GM23338 (cell line): ENCODE measurements around the gene THSD7A. TPM values are rescaled to one million over a fixed set of nuclear protein-coding genes. Genes with fewer than 3 reads are reported as not detected.

Experiments used
- ATAC-seq: fragments of 200-7000 bp; cut with Tn5 transposase; 3 replicates; pipeline ENCODE4 v1.9.1; 2020
- DNase-seq: peaks from one replicate; pipeline ENCODE4 v3.0.0-alpha.2; 2015; ENCODE audit warnings: low spot score
- H2AFZ ChIP-seq: fragments of 200-600 bp; sonication (generic); 2 replicates; pipeline ENCODE4 v1.8.0; 2016; ENCODE audit warnings: antibody characterized with exemption, mild to moderate bottlenecking, moderate library complexity
- H3F3A ChIP-seq: fragments of 200-600 bp; sonication (generic); replicated peaks from 2 replicates; pipeline ENCODE4 v1.8.0; 2017; ENCODE audit warnings: antibody characterized with exemption, mixed run types, low read depth
- H3K27ac ChIP-seq: fragments of 200-600 bp; sonication (generic); 2 replicates; pipeline ENCODE4 v1.6.1; 2016; ENCODE audit warnings: low read depth
- H3K27me3 ChIP-seq: fragments of 200-600 bp; sonication (generic); 2 replicates; pipeline ENCODE4 v1.8.0; 2016; ENCODE audit warnings: mild to moderate bottlenecking, mixed run types, moderate library complexity; ENCODE audit not compliant: insufficient read depth
- H3K36me3 ChIP-seq: fragments of 200-600 bp; sonication (generic); 2 replicates; pipeline ENCODE4 v1.8.0; 2016; ENCODE audit warnings: mild to moderate bottlenecking; ENCODE audit not compliant: insufficient read depth
- H3K4me1 ChIP-seq: fragments of 200-600 bp; sonication (generic); 2 replicates; pipeline ENCODE4 v1.8.0; 2016; ENCODE audit warnings: mild to moderate bottlenecking, moderate library complexity; ENCODE audit not compliant: insufficient read depth
- H3K4me2 ChIP-seq: fragments of 200-600 bp; sonication (generic); 2 replicates; pipeline ENCODE4 v1.7.1; 2017; ENCODE audit warnings: mixed run types
- H3K4me3 ChIP-seq: fragments of 200-600 bp; sonication (generic); 2 replicates; pipeline ENCODE4 v1.6.1; 2016; ENCODE audit warnings: mixed run types
- H3K79me2 ChIP-seq: fragments of 200-600 bp; sonication (generic); replicated peaks from 2 replicates; pipeline ENCODE4 v1.8.0; 2017; ENCODE audit warnings: mild to moderate bottlenecking; ENCODE audit not compliant: insufficient read depth
- H3K9me2 ChIP-seq: fragments of 200-600 bp; sonication (generic); 2 replicates; pipeline ENCODE4 v1.8.0; 2017; ENCODE audit not compliant: insufficient read depth
- H4K20me1 ChIP-seq: fragments of 200-600 bp; sonication (generic); replicated peaks from 2 replicates; pipeline ENCODE4 v1.8.0; 2017; ENCODE audit warnings: mild to moderate bottlenecking; ENCODE audit not compliant: insufficient read depth
- H3K27ac Mint-ChIP-seq: 2 replicates; pipeline ENCODE4 v1.8.0; 2020; ENCODE audit warnings: inconsistent platforms, mild to moderate bottlenecking, moderate library complexity, mixed read lengths
- H3K27me3 Mint-ChIP-seq: 3 replicates; pipeline ENCODE4 v1.8.0; 2022; ENCODE audit warnings: low read depth, mild to moderate bottlenecking, moderate library complexity, mixed read lengths, inconsistent platforms; ENCODE audit not compliant: insufficient read depth, poor library complexity
- H3K36me3 Mint-ChIP-seq: 3 replicates; pipeline ENCODE4 v1.8.0; 2021; ENCODE audit warnings: low read depth, mild to moderate bottlenecking, inconsistent platforms, moderate library complexity, mixed read lengths
- H3K4me1 Mint-ChIP-seq: 3 replicates; pipeline ENCODE4 v1.8.0; 2020; ENCODE audit warnings: mild to moderate bottlenecking, inconsistent platforms, mixed read lengths
- H3K4me3 Mint-ChIP-seq: 3 replicates; pipeline ENCODE4 v1.8.0; 2021; ENCODE audit warnings: moderate library complexity, mild to moderate bottlenecking, inconsistent platforms, mixed read lengths
- H3K9me3 Mint-ChIP-seq: 3 replicates; pipeline ENCODE4 v1.8.0; 2020; ENCODE audit warnings: moderate library complexity, mild to moderate bottlenecking, inconsistent platforms, mixed read lengths
- CREB1 ChIP-seq: fragments of 250-450 bp; sonication (Bioruptor Pico); IDR thresholded peaks from 2 replicates; pipeline ENCODE4 v1.5.0; 2020; ENCODE audit warnings: low read depth, mild to moderate bottlenecking, moderate library complexity
- CTCF ChIP-seq, 2 experiments: fragments of 200-600 bp in 1 of 2; sonication (generic) in 1 of 2; conservative IDR thresholded peaks; 2 replicates each; pipeline versions ENCODE4 v1.5.1 to v1.6.1; 2016 to 2017; ENCODE audit warnings: antibody characterized with exemption in 2 of 2, low read depth in 2 of 2, mild to moderate bottlenecking in 2 of 2, moderate library complexity in 1 of 2
- ETS1 ChIP-seq: IDR thresholded peaks from 2 replicates; pipeline ENCODE4 v1.6.1; 2016; ENCODE audit warnings: antibody characterized with exemption
- EZH2 ChIP-seq: fragments of 200-600 bp; sonication (generic); IDR thresholded peaks from one replicate; pipeline ENCODE4 v1.8.0; 2017; ENCODE audit warnings: antibody characterized with exemption, mild to moderate bottlenecking, low read depth; ENCODE audit not compliant: unreplicated experiment
- EZH2phosphoT487 ChIP-seq: fragments of 200-600 bp; sonication (generic); IDR thresholded peaks from one replicate; pipeline ENCODE4 v1.8.1; 2018; ENCODE audit warnings: antibody characterized with exemption; ENCODE audit not compliant: unreplicated experiment
- JUNB ChIP-seq: IDR thresholded peaks from one replicate; pipeline ENCODE4 v1.6.1; 2016; ENCODE audit warnings: antibody characterized with exemption; ENCODE audit not compliant: unreplicated experiment
- NANOG ChIP-seq: IDR thresholded peaks from 2 replicates; pipeline ENCODE4 v1.6.1; 2016; ENCODE audit warnings: antibody characterized with exemption, borderline replicate concordance
- POLR2AphosphoS5 ChIP-seq: IDR thresholded peaks from 2 replicates; pipeline ENCODE4 v1.6.1; 2016; ENCODE audit warnings: antibody characterized with exemption, low read depth
- REST ChIP-seq: IDR thresholded peaks from one replicate; pipeline ENCODE4 v1.6.1; 2018; ENCODE audit warnings: antibody characterized with exemption; ENCODE audit not compliant: unreplicated experiment
- STAT1 ChIP-seq: IDR thresholded peaks from one replicate; pipeline ENCODE4 v1.6.1; 2016; ENCODE audit warnings: antibody characterized with exemption; ENCODE audit not compliant: unreplicated experiment
- ZNF114 ChIP-seq: fragments of 250-450 bp; sonication (Bioruptor Pico); IDR thresholded peaks from 2 replicates; pipeline ENCODE4 v1.5.0; 2020; ENCODE audit warnings: mild to moderate bottlenecking, moderate library complexity
- ZNF331 ChIP-seq: fragments of 250-450 bp; sonication (Bioruptor Pico); IDR thresholded peaks from 2 replicates; pipeline ENCODE4 v1.5.0; 2020; ENCODE audit warnings: low read depth, mild to moderate bottlenecking, moderate library complexity
- ZNF462 ChIP-seq: fragments of 250-450 bp; sonication (Bioruptor Pico); IDR thresholded peaks from 2 replicates; pipeline ENCODE4 v1.5.0; 2020; ENCODE audit warnings: mild to moderate bottlenecking, moderate library complexity
- polyA plus RNA-seq: library from polyadenylated mRNA; unstranded; fragments of >200 nt; fragmentation: Nextera tagmentation; extraction: Ambion mirVana; gene quantifications from 2 replicates; pipeline ENCODE4 v1.2.1, GENCODE V29; 2016
- total RNA-seq: library from RNA; depleted of rRNA; stranded (reverse); fragments of >200 nt; shearing (Covaris generic); gene quantifications from 2 replicates; pipeline ENCODE4 v1.2.3, GENCODE V29; 2014

THSD7A gene
- total and polyA plus RNA-seq, 2 experiments from 2014 or later: 1.3 to 2.1 TPM

GRCh38 chr7:11650030-11650429 lies 182.0 kb downstream of the THSD7A start:
- H3K9me3 Mint-ChIP-seq: no peaks in the 10 kb centered on the region
- no peaks in the 10 kb centered on the region for H3K36me3 ChIP-seq
- H3K27ac ChIP-seq: no peak overlapping the region
- no peaks in the 10 kb centered on the region for H3K4me1 ChIP-seq
- H3K4me3 ChIP-seq: no peak overlapping the region
- no peak overlapping the region for H3K4me3 Mint-ChIP-seq
- no peaks in the 10 kb centered on the region for H3K36me3 Mint-ChIP-seq
- TF ChIP-seq CTCF (conservative IDR thresholded peaks at IDR 0.05; ENCODE audit: low read depth in 2 of 2): no peak
- TF ChIP-seq NANOG: no peak
- no peak for TF ChIP-seq EZH2phosphoT487
- no peak for TF ChIP-seq ZNF331 (CRISPR knock-in tag)
- no peak for TF ChIP-seq POLR2AphosphoS5
- TF ChIP-seq CREB1 (CRISPR knock-in tag): no peak
- TF ChIP-seq ZNF462 (CRISPR knock-in tag): no peak
- TF ChIP-seq STAT1: no peak
- TF ChIP-seq REST: no peak
- TF ChIP-seq ETS1: no peak
- no peak for TF ChIP-seq JUNB
- TF ChIP-seq ZNF114 (CRISPR knock-in tag): no peak
- TF ChIP-seq EZH2: no peak
- DNase-seq (no peak), ATAC-seq (no peak)
- no peaks in the 10 kb centered on the region for H3K27me3 Mint-ChIP-seq
- no peaks in the 10 kb centered on the region for H4K20me1 ChIP-seq
- no peaks in the 10 kb centered on the region for H3K9me2 ChIP-seq
- no peaks in the 10 kb centered on the region for H3F3A ChIP-seq
- H3K79me2 ChIP-seq: no peaks in the 10 kb centered on the region
- no peak overlapping the region for H2AFZ ChIP-seq
- no peaks in the 10 kb centered on the region for H3K4me1 Mint-ChIP-seq
- no peak overlapping the region for H3K27ac Mint-ChIP-seq
- no peaks in the 10 kb centered on the region for H3K27me3 ChIP-seq
- H3K4me2 ChIP-seq: no peak overlapping the region
